Natural killer cell treated with Interleukin-12 subunit alpha and Interleukin-12 subunit beta and Interleukin-15 and Interleukin-18, amount 100 ng/mL, for 72 hours (primary cell): ENCODE data around the gene RFC1. TPM values are rescaled to one million over a fixed set of nuclear protein-coding genes. Genes with fewer than 3 reads are reported as not detected.
A peak's percentile ranks its signal among the peaks of the same experiment; 100 is the strongest.
"Not testable (repeated sequence)": the region's sequence is repeated elsewhere in the genome, so short reads cannot be mapped to it uniquely, and the experiment has no call there.

Experiments used
- ATAC-seq, 2 donors: fragments of 150-1000 bp; cut with Tn5 transposase in 1 of 2; sonication (Bioruptor Pico), chemical (Tn5 transposase) in 1 of 2; 2 replicates each; pipeline ENCODE4 v1.10.0; 2021
- DNase-seq: peaks from one replicate; pipeline ENCODE4 v3.0.0; 2022; ENCODE audit warnings: low spot score
- H3K27ac Mint-ChIP-seq, 2 donors: 1 replicate in 1 of 2; 2 replicates in 1 of 2; pipeline ENCODE4 v1.8.0; 2022; ENCODE audit warnings: mixed read lengths in 2 of 2, mild to moderate bottlenecking in 1 of 2, moderate library complexity in 1 of 2
- H3K27me3 Mint-ChIP-seq, 2 donors: 1 replicate in 1 of 2; 2 replicates in 1 of 2; pipeline ENCODE4 v1.8.0; 2022; ENCODE audit warnings: mixed read lengths in 2 of 2
- H3K36me3 Mint-ChIP-seq: one replicate; pipeline ENCODE4 v1.8.0; 2022; ENCODE audit warnings: mixed read lengths
- H3K4me1 Mint-ChIP-seq, 2 donors: 1 replicate in 1 of 2; 2 replicates in 1 of 2; pipeline ENCODE4 v1.8.0; 2022; ENCODE audit warnings: low read depth in 2 of 2, mixed read lengths in 2 of 2, mild to moderate bottlenecking in 1 of 2
- H3K4me3 Mint-ChIP-seq: one replicate; pipeline ENCODE4 v1.8.0; 2022; ENCODE audit warnings: mixed read lengths
- H3K9me3 Mint-ChIP-seq: 2 replicates; pipeline ENCODE4 v1.8.0; 2022; ENCODE audit warnings: mixed read lengths
- total RNA-seq, 2 donors: library from RNA; stranded (reverse); gene quantifications; one replicate each; pipeline ENCODE4 v1.2.3, GENCODE V29; 2022

RFC1 gene, protein sequence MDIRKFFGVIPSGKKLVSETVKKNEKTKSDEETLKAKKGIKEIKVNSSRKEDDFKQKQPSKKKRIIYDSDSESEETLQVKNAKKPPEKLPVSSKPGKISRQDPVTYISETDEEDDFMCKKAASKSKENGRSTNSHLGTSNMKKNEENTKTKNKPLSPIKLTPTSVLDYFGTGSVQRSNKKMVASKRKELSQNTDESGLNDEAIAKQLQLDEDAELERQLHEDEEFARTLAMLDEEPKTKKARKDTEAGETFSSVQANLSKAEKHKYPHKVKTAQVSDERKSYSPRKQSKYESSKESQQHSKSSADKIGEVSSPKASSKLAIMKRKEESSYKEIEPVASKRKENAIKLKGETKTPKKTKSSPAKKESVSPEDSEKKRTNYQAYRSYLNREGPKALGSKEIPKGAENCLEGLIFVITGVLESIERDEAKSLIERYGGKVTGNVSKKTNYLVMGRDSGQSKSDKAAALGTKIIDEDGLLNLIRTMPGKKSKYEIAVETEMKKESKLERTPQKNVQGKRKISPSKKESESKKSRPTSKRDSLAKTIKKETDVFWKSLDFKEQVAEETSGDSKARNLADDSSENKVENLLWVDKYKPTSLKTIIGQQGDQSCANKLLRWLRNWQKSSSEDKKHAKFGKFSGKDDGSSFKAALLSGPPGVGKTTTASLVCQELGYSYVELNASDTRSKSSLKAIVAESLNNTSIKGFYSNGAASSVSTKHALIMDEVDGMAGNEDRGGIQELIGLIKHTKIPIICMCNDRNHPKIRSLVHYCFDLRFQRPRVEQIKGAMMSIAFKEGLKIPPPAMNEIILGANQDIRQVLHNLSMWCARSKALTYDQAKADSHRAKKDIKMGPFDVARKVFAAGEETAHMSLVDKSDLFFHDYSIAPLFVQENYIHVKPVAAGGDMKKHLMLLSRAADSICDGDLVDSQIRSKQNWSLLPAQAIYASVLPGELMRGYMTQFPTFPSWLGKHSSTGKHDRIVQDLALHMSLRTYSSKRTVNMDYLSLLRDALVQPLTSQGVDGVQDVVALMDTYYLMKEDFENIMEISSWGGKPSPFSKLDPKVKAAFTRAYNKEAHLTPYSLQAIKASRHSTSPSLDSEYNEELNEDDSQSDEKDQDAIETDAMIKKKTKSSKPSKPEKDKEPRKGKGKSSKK
- total RNA-seq: 100 to 1,000 TPM in 1 of 2 donors, 10 to 100 TPM in 1; 74.9 to 102 TPM

DNA sequence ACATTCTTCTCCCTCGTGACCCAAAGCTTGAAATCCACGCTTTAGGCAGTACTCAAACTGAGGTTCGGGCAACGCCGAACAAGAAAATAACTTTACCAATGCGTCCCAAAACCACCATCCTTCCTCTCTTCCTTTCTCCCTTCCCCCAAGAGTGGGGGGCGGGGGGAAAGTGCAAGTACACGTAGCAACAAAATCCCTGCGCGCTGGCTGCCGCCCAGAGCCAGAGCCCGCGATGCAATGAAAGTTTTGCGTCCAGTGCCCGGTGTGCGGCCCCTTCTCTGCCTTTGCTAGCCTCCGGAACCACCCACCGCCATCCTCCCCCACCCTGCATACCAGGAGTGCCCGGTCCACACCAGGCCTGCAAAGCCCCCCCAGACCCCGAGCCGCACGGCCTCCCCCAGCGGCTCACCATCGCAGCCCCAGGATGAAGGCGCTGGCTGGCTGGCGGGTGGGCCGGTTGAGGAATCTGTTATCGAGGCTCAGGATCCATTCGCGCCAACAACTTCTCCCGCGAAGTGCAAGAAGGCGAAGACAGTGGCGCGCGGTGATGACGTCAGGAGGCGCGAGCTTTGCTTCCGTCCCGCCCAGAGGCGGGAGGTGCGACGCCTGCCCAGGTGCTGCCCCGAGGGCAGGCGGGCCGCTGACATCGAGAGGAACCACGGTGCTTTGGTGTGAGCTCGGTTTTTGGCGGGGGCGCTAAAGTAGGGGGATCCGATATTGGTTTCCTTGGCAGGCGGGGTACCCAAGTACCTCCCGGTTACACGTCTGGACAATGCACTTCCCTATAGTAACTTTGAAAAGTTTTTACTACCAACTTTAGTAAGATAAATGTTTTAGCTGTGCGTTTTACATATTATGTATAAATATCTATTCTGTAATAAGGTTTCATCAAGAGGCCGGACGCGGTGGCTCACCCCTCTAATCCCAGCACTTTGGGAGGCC, at the start of gene RFC1:
RFC1 (minus strand) TSS at position 533 of the 942 bp plus-strand sequence; CDS start at position 412, 121 bp downstream.
- H3K27ac Mint-ChIP-seq: peak within 1 kb of the TSS; percentile 86 to 98
- H3K4me1 Mint-ChIP-seq: peaks cover 22 to 27% of the 10 kb centered on the region in 2 donors
- H3K4me3 Mint-ChIP-seq: peak within 1 kb of the TSS; percentile 89
- ATAC-seq (peak; percentile 95 to 96), DNase-seq (peak; percentile 95)
- no peaks in the 10 kb centered on the region for H3K27me3 Mint-ChIP-seq
- no peaks in the 10 kb centered on the region for H3K36me3 Mint-ChIP-seq
- H3K9me3 Mint-ChIP-seq: no peaks in the 10 kb centered on the region

DNA sequence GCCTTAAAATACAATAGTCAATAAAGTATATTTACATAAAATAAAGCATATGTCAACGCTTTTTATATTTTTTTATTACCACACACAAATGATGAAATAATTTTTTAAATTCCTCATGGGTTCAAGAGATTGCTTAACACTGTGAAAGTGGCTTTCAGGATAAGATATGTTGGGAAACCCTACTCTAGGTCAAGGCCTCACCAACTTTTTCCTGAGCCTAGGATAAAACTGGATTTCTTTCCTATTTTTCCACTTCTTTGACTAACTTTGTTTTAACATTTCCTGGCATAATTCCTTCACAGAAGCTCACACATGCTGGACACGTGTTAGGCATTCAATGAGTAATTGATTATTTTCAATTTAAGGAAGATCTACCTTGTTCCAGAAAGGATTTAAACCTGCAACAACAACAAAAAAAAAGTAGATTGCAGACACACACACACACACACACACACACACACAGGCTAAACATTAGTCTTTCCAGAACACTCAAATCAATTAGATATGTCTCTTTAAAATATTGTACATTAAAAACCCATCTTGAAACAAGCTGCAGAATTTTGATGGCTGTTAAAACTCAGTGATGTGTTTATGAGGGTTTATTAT, 49.6 kb upstream of the RFC1 start:
- H3K9me3 Mint-ChIP-seq: no peaks in the 10 kb centered on the region
- ATAC-seq (no peak), DNase-seq (no peak)
- no peak overlapping the region for H3K4me3 Mint-ChIP-seq
- H3K27me3 Mint-ChIP-seq: peaks cover 6 to 8% of the 10 kb centered on the region in 2 donors
- no peaks in the 10 kb centered on the region for H3K36me3 Mint-ChIP-seq
- H3K27ac Mint-ChIP-seq: no peak overlapping the region
- no peaks in the 10 kb centered on the region for H3K4me1 Mint-ChIP-seq

DNA sequence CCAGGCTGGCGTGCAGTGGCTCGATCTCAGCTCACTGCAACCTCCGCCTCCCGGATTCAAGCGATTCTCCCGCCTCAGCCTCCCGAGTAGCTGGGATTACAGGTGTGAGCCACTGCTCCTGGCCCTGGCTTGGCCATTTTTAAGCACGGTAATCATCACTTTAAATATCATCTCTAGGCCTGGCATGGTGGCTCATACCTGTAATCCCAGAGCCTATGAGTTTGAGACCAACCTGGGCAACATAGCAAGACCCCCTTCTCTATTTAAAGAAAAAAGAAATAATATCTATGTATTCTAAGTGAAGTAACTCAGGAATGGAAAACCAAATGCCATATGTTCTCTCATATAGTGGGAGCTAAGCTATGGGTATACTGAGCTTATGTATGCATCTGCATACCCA, 45.4 kb upstream of the RFC1 start:
- not testable (repeated sequence) for H3K36me3 Mint-ChIP-seq, DNase-seq, H3K27ac Mint-ChIP-seq, H3K9me3 Mint-ChIP-seq, H3K4me1 Mint-ChIP-seq, ATAC-seq, H3K4me3 Mint-ChIP-seq
- peaks cover 13 to 18% of the 10 kb centered on the region in 2 donors for H3K27me3 Mint-ChIP-seq

DNA sequence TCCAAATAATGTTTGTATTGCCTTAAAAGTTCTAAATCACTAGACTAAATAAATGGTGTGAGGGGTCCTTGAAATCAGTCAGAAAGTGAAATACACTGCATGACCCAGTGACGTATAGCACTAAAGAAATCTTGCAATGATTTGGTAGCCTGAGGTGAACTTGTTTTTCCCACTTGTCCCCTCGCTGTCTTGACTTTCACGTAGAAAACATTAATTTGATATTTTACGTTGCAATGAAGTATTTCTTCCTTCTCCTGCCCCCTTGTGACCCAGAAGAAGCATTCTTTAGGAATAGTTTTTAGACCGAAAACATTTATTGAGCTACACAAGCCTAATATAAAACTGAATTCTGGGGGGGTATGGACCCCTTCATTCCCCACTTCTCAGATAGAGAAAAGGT, 44.3 kb upstream of the RFC1 start:
- no peak overlapping the region for H3K27ac Mint-ChIP-seq
- no peaks in the 10 kb centered on the region for H3K4me1 Mint-ChIP-seq
- no peak for DNase-seq
- H3K27me3 Mint-ChIP-seq: peaks cover 13 to 19% of the 10 kb centered on the region in 2 donors
- H3K9me3 Mint-ChIP-seq: no peaks in the 10 kb centered on the region
- no peak for ATAC-seq
- no peak overlapping the region for H3K4me3 Mint-ChIP-seq
- no peaks in the 10 kb centered on the region for H3K36me3 Mint-ChIP-seq

DNA sequence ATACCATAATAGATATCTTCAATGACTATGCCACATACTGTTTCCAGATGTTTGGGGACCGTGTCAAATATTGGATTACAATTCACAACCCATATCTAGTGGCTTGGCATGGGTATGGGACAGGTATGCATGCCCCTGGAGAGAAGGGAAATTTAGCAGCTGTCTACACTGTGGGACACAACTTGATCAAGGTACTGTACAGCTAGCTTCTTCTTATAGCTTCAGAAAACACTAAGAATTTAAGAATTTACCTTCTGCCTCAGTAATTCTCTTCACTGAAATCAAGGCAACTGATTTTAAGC, 41.4 kb upstream of the RFC1 start:
- H3K36me3 Mint-ChIP-seq: no peaks in the 10 kb centered on the region
- no peak overlapping the region for H3K4me3 Mint-ChIP-seq
- H3K4me1 Mint-ChIP-seq: no peaks in the 10 kb centered on the region
- DNase-seq (no peak), ATAC-seq (no peak)
- peaks cover 12 to 15% of the 10 kb centered on the region in 2 donors for H3K27me3 Mint-ChIP-seq
- no peaks in the 10 kb centered on the region for H3K9me3 Mint-ChIP-seq
- no peak overlapping the region for H3K27ac Mint-ChIP-seq

DNA sequence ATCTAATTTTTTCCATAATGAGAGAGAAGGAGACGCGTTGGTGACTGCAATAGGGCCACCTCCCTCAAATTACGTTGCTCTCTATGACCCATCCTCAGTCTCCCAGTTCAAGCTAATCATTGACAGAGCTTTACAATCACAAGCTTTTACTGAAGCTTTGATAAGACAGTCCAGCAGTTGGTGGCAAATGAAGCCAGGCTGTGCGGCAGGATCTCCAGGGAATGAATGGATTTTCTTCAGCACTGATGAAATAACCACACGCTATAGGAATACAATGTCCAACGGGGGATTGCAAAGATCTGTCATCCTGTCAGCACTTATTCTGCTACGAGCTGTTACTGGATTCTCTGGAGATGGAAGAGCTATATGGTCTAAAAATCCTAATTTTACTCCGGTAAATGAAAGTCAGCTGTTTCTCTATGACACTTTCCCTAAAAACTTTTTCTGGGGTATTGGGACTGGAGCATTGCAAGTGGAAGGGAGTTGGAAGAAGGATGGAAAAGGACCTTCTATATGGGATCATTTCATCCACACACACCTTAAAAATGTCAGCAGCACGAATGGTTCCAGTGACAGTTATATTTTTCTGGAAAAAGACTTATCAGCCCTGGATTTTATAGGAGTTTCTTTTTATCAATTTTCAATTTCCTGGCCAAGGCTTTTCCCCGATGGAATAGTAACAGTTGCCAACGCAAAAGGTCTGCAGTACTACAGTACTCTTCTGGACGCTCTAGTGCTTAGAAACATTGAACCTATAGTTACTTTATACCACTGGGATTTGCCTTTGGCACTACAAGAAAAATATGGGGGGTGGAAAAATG, 40.8 kb upstream of the RFC1 start, which contains the start of gene KLB:
KLB (plus strand) TSS at position 168 of the 821 bp plus-strand sequence; CDS start at position 188, 20 bp downstream.
- Mint-ChIP-seq H3K27ac (no peak within 1 kb of the TSS), H3K9me3 (no peaks in the 10 kb centered on the region), H3K36me3 (no peaks in the 10 kb centered on the region), H3K4me3 (no peak within 1 kb of the TSS), H3K27me3 (peaks cover 8 to 11% of the 10 kb centered on the region in 2 donors), H3K4me1 (no peaks in the 10 kb centered on the region)
- ATAC-seq: no peak
- DNase-seq: no peak

DNA sequence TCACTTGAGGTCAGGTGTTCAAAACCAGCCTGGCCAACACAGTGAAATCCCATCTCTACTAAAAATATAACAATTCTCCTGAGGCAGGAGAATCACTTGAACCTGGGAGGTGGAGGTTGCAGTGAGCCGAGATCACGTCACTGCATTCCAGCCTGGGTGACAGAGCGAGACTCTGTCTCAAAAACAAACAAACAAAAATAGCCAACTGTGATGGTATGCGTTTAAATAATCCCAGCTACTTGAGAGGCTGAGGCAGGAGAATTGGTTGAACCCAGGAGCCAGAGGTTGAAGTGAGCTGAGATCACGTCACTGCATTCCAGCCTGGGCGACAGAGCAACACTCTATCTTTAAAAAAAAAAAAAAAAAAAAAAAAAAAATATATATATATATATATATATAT, 35.5 kb upstream of the RFC1 start:
- not testable (repeated sequence) for H3K4me3 Mint-ChIP-seq, H3K27ac Mint-ChIP-seq, H3K36me3 Mint-ChIP-seq, H3K9me3 Mint-ChIP-seq, ATAC-seq, H3K27me3 Mint-ChIP-seq, DNase-seq, H3K4me1 Mint-ChIP-seq

DNA sequence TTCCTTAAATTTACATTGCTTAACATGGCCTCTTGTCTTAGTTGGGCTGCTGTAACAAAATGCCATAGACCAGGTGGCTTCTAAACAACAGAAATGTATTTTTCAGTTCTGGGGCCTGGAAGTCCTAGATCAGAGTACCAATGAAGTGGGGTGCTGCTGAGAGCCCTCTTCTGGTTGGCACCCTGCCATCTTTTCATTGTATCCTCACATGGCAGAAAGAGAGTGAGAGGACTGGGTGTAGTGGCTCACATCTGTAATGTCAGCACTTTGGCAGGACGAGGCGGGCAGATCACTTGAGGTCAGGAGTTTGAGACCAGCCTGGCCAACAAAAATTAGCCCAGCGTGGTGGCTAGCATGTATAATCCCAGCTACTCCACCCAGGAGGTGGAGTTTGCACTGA, 28.5 kb upstream of the RFC1 start:
- no peak overlapping the region for H3K4me3 Mint-ChIP-seq
- no peaks in the 10 kb centered on the region for H3K36me3 Mint-ChIP-seq
- no peak for ATAC-seq
- no peaks in the 10 kb centered on the region for H3K9me3 Mint-ChIP-seq
- DNase-seq: no peak
- H3K27ac Mint-ChIP-seq: no peak overlapping the region
- no peaks in the 10 kb centered on the region for H3K27me3 Mint-ChIP-seq
- no peaks in the 10 kb centered on the region for H3K4me1 Mint-ChIP-seq

DNA sequence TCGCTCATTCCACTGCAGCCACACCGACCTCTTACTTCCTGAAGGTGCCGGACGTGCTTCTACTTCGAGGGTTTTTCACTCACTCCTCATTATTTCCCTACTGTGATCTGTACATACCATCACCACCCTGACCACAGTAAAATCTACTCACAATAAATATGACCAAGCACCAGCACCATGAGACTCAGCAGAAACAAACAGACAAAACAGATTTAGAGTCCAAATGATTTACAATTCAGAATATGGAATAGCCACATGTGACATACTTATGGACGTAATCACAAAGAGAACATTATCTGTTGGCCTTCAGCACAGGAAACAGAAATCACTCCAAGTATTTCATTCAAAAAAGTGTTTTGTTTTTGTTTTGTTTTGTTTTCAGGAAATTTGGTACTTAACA, 24.4 kb upstream of the RFC1 start:
- H3K27me3 Mint-ChIP-seq: no peaks in the 10 kb centered on the region
- no peaks in the 10 kb centered on the region for H3K9me3 Mint-ChIP-seq
- no peak overlapping the region for H3K27ac Mint-ChIP-seq
- ATAC-seq: no peak
- H3K36me3 Mint-ChIP-seq: no peaks in the 10 kb centered on the region
- DNase-seq: no peak
- H3K4me3 Mint-ChIP-seq: no peak overlapping the region
- no peaks in the 10 kb centered on the region for H3K4me1 Mint-ChIP-seq

DNA sequence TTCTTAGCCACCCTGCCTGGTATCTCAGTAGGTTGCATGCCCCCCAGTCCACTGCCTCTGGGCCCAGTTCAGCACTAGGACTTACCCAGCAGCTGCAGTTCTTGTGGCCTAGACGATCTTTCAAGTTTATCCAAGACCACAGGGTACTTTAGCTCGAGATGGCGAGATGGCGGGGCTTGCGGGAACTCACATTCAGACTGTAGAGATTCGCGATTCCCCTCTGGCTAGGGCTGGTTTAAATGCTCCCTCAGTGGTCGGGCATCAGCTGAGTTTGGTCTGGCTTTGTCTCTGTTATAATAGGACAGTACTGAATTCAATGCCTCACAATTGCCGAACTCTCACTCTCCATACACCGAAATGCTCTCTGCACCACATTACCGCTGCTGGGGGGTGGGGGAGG, 18.4 kb upstream of the RFC1 start:
- Mint-ChIP-seq H3K27me3 (peaks cover 17 to 23% of the 10 kb centered on the region in 2 donors), H3K9me3 (peaks cover 3% of the 10 kb centered on the region), H3K27ac (no peak overlapping the region), H3K36me3 (peaks cover 8% of the 10 kb centered on the region), H3K4me1 (no peaks in the 10 kb centered on the region), H3K4me3 (no peak overlapping the region)
- ATAC-seq (no peak), DNase-seq (no peak)

DNA sequence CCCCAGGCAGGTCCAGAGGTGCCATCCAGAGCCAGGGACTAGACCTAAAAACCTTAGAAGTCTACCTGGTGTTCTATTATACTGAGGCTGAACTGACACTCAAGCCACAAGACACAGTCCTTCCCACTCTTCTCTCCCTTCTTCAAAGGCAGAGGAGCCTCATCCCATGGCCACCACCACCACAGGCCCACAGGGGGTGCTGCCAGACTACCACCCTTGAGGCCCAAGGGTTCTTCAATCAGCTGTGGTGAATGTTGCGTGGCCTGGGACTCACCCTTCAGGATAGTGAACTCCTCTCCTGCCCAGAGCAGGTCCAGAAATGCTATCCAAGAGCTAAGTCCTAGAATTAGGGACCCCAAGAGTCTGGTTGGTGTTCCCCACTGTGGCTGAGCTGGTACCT, 17.5 kb upstream of the RFC1 start:
- DNase-seq (no peak), ATAC-seq (peak in 1 of 2 donors; percentile 38)
- Mint-ChIP-seq H3K9me3 (peaks cover 4% of the 10 kb centered on the region), H3K36me3 (peaks cover 10% of the 10 kb centered on the region), H3K27ac (no peak overlapping the region), H3K4me3 (no peak overlapping the region), H3K27me3 (peaks cover 26 to 28% of the 10 kb centered on the region in 2 donors), H3K4me1 (no peaks in the 10 kb centered on the region)

DNA sequence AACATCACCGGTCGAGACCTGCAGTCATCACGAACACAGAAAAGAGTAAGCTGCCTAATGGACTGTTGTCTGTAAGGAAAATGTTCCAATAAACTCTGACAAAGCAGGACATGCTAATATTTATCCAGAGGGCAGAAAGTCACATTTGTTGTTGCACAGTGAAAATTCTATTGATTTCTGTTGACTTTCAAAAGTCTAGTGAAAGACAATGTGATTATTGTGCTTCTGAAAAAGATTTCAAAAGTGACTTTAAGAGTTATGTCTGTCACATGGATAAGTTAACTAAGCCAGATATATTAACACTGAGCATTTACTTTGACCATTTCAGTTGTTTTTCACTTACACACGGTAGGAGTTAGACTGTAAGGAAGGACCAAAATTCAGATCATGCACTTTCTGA, 9.3 kb upstream of the RFC1 start:
- H3K27me3 Mint-ChIP-seq: peaks cover 30 to 43% of the 10 kb centered on the region in 2 donors
- H3K36me3 Mint-ChIP-seq: peaks cover 10% of the 10 kb centered on the region
- H3K27ac Mint-ChIP-seq: no peak overlapping the region

More for the DNA sequence above, 9.3 kb upstream of the RFC1 start:
- DNase-seq (no peak), ATAC-seq (no peak)
- Mint-ChIP-seq H3K4me1 (no peaks in the 10 kb centered on the region), H3K9me3 (peaks cover 4% of the 10 kb centered on the region), H3K4me3 (no peak overlapping the region)
